Lower leg skin (tissue), 3 donors: ENCODE results near the gene RCOR2.

Experiments
- CTCF ChIP-seq, 3 donors: fragments of 450-650 bp; IDR thresholded peaks; one replicate each; pipeline ENCODE4 v1.5.1; 2016; ENCODE audit warnings: antibody characterized with exemption in 3 of 3, mild to moderate bottlenecking in 3 of 3, moderate library complexity in 2 of 3
- POLR2A ChIP-seq, 2 donors: fragments of 450-650 bp; IDR thresholded peaks; one replicate each; pipeline ENCODE4 v1.6.1; 2016 to 2017; ENCODE audit warnings: antibody characterized with exemption in 2 of 2, mild to moderate bottlenecking in 1 of 2, moderate library complexity in 1 of 2

GRCh38 chr11:63873311-63873710, 43.7 kb downstream of the RCOR2 start:
- TF ChIP-seq POLR2A (IDR thresholded peaks at IDR 0.05): no peak
- TF ChIP-seq CTCF (IDR thresholded peaks at IDR 0.05): no peak
